ENCODE data around the gene PAPOLB.

The PAPOLB gene

DNA sequence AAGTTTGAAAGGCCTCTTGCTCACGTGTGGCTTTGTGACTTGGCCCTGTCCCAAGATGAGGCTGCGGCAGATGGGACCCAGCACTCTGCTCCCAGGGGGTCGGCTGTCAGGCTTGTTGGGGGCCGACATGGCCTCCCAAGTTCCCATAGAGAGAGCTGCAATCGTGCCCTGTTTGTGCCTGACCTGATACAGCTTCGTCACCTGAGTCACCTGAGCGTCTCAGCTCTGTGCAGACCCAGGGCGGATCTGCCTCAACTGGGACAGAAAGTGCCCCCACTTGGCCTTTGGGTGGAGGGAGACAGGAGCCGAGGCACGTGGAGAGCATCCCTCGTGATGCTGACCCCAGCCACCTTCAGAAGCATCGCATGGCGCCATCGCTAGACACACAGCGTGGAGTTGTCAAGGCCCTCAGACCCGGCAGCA is 21.7 kb downstream of the PAPOLB start:
- no peak for DNase-seq

DNA sequence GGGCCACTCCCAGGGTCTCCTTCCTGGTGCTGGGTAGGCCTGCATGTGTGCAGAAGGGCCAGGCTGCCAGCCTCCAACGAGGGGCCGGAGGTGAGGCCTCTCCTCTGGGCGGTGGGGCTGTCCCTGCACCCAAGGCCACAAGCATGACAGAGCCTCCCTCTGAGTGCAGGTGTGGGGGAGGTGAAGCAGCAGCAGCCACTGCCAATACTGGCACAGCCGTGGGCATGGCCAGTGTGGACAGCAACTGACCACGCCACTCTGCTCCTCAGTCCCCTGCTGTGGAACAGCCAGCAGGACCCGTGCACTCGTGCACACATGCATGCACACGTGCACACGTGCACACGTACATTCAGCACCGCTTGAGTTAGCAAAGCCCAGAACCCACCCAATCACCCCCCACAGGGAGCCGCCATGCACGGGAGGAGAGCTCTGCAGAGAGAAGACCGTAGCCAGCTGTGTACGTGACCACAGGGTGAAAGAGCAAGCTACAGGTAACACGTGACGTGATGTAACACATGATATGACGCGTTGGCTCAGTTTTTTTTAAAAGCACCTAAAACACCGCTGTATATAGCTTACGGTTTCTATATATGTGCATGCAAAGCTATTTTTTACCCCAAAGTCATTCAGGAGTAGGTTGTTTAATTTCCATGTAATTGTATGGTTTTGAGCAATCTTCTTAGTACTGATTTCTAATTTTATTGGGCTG is 23.1 kb downstream of the PAPOLB start:
- DNase-seq, result no peak

DNA sequence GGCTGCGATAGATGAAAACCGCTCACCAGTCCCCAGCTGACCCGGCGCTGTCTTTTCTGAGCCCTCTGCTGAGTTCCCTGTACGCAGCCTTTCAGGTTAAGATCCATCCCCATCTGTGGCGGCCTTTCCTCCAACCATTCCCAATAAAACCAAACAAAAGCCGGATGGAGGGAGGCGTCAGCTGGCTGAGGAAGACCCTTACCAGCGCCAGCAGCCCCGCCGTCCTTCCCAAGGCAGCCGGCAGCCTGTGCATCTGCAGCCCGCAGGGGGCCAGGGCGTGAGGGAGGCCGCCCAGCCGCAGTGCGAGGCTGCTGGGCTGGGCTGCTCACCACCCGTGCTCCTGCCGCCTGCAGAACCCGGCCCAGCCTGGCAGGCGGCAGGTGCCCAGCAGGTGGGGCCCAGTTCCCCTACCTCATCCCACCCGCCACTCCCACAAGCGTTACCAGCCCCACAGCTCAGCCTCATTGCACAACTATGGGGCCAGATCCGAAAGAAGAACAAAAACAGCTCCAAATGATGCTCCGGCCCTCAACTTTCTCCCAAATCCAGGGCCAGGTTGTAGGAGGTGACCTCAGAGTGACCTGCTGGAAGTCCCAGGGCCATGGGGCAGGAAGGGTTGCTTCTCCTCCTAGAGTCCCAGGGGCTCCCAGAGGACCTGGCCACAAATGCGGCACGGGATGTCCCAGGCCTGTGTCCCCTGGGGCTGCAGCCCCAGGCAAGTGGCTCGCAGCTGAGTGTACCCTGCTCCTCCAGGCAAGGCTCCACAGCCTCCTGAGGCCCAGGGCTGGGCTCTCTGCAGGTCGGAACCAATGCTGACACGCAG is 23.8 kb downstream of the PAPOLB start:
- no peak for DNase-seq

DNA sequence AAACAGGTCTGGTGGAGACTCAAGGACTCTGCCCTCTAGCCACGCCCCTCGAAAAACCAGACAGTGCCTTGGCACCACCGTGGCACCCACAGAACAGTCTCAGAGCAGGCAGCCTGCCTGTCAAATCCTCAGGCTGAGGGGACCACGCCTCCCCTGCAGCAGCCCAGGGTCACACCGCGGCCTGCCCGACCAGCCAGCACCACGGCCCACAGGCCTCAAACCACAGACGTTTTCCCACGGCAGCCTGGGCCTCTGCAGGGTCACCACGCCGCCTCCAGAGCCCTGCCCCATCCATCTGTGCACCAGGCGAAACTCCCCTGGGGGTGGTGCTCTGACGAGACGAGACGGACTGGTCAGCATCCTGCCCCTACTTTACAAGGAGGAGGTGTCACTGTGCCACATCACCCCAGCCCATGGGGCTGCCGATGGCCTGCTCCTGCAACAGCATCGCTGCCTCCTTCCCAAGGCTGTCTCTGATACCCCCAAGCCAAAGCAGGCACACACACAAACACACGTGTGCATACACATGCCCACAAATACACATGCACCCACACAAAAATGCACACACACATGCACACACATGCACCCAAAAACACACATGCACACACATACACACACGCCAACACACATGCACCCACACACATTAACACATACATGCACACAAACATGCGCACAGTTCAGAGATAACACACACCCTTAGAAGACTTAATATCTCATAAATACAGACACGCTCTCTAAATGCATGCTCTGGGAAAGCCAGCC is 24.6 kb downstream of the PAPOLB start:
- DNase-seq, result no peak

DNA sequence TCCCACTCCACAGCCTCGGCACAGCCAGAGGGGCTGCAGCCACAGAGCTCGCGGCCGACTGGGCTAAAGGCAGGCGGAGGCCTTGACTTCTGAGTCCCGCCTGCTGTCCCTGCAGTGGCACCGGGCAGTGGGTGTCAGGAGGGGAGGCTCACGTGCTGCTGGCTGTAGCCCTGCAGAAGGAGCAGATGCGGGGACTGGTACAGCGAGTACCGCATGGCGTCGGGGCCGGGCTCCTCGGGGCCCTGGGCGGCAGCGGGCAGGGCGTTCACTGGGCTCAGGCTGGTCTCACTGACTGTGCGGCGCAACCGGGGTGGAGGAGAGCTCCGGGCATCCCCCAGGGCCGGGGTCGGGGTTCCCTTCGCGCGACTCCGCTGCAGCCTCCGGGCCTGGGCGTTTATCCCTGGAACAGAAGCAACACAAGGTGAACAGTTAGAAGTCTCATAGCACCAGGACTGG is 25.6 kb downstream of the PAPOLB start:
- DNase-seq, result no peak

DNA sequence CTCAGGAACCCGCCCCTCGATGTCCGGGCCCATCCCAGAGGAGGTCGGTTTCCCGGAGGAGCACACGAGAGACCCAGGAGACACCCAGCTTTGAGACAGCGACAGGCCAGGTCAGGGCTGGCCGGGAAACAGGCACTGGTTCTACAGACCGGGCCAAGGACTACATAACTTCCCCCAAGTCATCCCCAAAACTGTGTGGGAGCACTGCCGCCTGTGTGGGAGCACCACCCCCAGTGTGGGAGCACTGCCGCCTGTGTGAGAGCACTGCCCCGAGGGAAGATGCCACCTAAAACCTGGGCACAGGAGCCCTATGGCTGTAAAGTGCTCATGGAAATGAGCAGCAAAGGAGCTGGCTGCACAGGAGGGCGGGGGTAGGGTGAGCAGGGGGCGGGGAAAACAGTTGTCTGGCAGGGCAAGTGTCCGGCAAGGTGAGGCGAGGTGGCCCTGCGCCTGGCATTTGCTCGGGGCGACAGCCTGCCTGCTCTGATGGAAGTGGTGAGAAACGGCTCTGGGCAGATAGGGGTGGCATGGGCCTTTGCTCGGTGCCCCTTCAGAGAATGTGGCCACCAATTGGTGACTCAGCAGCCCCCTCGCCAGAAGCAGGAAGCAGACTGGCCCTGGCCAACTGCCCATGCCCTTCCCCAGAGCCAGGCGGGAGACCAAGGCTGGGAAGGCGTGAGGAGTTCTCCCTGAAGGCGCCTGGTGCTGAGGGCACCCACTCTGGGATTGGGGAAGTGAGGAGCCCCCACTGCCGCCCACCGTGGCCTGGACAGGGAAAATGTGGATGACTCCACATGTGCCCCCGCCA is 26.2 kb downstream of the PAPOLB start:
- DNase-seq, result no peak

DNA sequence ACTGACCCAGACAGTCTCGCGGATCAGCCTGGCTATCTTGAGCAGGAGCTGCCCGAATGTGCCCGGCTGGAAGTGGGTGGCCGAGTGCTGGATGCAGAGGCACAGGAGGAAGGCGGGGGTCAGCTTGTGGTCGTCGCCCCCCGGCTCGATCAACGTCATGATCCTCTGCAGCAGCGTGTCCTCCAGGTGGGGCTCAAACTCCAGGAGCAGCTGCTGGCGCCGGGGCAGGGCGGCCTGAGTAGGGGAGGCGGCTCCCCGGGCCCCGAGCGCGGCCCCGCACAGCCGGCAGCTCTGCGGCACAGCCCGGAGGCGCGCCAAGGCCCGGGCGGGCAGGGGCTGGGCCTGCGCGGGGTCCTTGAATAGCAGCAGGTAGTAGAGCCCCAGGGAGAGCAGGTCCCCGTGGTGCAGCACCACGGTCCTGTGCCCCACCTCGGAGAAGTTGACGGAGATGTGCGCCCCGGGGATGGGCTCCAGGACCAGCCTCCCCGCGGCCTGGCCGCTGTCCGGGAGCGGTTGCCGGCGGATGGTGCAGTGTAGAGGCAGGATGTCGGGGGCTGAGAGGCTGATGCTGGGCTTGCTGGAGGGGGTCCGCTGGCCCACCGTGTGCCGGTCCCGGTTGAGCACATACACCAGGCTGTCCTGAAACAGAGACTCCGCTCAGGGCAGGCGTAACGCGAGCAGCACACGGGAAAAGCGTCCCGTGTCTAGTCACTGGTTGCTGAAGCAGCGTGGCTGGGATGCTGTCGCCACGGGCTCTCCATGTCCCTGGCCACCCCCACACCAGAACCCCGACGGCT is 27.0 kb downstream of the PAPOLB start:
- no peak for DNase-seq

DNA sequence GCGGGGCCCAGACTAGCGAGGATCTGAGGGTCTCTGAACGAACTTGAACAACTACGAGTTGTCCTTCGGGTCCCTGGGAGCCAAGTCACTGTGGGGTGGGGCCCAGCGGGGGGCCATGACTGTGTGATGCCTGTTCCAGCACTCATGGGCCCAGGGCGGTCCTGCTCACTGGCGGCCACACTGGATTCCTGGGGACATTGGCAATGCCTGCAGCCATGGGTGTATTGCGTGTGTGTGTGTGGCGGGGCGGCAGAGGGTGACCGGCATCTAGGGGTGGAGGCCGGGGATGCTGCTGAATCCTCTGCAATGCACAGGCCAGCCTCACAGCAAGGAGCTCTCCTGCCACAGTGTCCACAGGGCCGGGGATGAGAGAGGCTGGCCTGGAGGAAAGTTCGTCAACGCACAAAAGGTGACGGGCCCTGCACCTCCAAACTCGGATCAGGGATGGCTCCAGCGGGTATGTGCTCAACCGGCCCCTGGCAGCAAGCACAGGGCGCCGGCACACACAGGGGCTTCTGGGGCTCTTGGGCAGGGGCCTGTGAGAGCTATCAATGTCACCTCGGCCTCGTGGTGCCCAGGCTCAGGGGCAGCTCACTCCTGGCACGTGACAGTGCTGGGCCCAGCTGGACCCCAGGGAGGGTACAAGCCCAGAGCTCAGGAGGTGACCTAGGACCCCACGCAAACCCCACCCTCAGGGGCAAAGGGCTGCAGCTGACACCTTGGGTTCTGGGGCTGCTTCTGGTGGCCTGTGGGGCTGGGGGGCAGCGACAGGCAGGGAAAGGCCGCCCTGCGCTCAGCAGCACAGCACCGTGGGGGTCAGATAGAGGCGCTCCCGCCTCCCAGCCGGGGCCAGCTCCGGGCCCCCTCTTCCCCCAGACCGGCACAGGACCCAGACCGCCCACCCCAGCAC is 27.9 kb downstream of the PAPOLB start:
- no peak for DNase-seq

DNA sequence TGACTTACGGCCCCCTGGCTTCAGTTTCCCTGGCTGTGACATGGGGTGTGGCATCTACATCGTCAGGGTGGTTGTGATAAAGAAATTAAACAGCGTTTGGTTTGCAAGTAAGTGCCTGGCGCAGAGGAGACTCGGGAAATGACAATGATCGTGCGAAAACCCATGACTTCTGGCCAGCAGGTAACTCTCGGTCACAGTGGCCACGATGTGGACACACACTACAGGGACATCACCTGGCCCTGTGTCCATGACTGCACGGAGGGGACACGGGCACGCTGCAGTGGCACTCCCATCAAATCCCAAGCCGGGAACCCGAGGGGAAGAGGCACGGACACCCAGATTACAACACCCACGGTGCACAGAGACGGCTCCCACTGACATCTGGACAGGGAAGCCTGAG is 28.7 kb downstream of the PAPOLB start:
- DNase-seq, result no peak

DNA sequence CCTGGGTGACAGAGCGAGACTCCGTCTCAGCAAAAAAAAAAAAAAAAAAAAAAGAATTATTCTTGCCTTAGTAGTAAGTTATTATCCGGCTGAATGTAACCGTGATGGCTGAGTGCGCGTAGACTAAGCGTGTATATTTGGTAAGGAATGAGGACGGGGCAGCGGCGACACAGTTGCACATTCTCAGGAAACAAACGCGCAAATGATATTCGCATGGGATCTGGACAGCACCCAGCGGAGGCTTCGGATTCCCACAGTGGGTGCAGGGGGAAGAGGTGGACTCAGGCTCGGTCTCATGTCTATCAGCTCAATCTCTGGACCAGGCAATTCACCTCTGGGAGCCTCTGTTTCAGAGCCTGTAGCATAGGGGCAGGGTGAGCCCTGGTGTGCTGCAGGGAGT is 29.1 kb downstream of the PAPOLB start:
- no peak for DNase-seq

DNA sequence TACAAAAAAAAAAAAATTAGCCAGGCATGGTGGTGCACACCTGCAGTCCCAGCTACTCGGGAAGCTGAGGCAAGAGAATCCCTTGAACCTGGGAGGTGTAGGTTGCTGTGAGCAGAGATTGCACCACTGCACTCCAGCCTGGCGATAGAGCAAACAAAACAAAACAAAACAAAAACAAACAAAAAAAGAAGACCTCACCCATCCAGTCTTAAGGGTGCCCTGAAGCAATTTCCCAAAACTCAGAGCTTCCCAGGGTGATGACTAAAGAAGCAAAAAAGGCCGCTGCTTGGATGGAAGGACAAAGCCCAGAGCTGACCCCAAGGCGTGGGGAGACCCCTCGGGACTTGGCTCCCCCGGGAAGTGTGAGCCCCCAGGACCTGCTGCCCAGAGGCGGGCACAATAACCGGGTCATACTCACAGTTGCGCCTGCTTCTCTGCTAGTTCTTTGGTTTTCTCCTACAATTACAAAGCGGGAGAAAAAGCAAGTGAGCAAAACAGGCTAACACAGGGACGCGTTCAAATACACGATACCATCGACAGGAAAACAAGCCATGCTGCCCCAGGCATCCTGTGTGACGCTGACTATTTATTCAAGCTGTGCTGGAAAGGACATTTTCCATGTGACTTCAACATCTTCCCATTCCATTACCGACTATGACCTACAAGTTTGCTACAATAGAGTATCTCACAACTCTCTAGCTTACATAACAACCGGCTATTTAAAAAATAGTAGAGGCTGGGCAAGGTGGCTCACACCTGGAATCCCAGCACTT is 29.9 kb downstream of the PAPOLB start:
- DNase-seq, result no peak

DNA sequence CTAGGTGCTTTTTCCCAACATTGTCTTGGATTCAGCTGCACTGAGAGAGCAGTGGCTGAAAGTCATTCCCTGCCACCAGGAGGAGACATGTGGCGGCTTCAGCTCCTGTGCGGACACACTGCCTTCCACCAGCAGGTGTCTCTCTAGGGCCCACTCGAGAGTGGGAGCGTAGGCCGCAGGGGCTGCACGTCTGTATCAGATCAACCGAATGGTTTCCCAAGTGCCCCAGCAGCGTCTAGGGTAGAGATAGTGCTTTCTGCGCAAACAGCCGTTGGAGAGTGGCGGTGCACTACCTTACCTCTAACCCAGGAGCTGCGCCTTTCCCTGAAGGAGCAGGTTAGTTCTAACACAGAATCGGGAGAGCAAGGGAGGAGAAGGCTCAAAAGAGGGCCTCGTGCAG is 31.7 kb downstream of the PAPOLB start:
- peak; percentile 68 for DNase-seq

DNA sequence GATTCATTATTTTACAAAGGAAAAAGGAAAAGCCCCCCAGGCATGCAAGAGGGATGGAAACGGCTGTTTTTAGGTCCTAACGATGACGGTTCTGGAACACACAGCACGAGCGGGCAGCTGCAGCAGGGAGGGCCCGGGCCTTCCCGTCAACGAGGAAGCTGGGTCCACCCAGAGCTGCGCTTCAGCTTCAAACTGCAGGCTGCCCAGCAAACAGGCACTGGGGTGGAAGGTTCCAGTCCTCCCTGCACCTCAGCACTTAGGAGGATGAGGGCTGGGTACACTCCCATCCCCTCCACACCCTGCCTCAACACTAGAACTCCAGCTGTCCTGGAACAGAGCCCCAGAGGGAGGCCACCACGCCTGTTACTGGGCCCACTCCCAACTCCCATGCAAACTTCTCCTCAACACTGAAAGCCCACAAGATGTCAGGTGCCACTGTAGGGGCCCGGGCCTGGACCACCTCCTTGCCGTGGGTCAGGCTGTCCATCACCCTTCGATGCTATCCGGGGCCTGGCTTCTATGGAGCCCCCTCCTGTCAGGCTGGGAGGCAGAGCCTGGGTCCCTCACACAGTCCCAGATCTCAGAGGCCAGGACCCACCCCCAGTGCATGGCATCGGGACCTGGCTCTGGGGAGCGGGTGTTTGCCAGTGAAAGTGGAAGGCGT is 33.0 kb downstream of the PAPOLB start:
- no peak for DNase-seq

DNA sequence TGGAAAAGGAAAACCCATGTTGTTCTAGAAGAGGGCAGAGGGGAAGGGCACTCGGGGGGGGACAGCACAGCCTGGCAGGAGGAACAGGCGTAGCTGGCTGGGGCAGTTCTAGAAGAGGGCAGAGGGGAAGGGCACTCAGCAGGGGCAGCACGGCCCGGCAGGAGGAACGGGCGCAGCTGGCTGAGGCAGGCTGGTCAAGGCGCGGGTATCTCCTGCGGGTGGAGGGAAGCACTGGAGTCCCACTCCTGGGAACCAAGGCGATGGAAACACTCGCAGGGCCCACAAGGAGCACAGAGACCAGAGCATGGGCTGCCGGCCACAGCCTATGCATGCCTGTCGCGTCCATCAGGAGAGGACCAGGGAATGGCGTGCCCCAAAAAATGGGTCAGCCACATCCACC is 36.7 kb downstream of the PAPOLB start:
- DNase-seq, result no peak

DNA sequence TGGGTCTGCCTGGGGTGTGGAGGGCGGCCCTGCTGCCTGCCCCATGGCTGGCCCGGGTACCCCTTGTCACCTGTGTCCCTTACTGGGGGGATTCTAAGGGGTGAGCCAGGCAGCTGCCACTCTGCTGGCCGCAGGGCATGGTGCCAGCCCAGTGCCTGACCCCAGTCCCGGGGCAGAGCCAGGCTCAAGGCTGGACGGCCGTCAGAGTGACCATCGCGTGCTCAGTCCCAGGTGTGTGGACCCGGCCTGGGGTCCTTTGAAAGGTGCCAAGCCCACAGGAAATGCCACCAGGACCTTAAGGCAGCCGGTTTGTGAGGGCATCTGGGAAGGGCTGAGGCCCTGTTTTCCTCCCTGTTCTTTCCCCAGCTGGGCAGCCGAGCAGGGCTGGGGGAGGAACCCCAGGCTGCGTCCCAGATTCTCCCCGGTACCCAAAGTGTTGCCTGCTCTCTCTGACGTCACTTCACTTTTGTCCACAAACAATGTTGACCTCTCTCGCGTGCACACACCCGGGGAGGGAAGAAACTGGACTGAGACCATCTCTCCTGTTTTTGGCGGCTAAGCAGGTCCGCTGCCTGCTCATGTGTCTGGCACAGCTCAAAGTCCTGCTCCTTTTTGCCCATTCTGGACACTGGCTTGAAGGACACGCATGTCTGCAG is 37.6 kb downstream of the PAPOLB start:
- no peak for DNase-seq

DNA sequence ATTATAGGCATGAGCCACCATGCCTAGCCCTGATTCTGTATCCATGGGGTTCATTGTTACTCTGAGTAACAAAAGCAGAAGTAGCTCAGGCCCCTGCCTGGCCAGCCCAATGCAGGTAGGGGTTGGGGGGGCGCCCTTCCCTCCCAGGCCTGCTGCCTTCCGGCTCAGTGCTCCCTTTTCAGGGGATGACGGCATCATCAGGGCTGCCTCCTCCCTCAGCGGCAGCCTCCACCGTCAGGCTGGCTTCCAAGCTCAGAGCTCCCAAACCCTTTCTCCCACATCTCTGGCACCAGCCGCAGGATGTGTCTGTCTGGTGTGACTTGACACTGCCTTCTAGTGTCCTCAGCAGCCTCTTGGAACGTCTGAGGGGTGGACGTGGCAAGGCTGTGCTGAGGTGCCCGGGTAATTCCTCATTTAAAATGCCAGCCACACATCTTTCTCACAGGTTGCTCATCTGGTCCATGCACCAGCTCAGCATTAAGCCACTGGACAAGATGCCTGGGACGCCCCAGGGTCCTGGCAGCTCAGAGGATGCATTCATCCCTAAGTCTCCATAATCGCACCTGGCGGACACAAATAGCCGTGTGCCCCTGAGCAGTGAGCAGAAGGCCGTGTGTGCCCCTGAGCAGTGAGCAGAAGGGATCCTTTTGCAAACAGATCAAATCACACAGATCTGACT is 38.2 kb downstream of the PAPOLB start:
- DNase-seq, result no peak

DNA sequence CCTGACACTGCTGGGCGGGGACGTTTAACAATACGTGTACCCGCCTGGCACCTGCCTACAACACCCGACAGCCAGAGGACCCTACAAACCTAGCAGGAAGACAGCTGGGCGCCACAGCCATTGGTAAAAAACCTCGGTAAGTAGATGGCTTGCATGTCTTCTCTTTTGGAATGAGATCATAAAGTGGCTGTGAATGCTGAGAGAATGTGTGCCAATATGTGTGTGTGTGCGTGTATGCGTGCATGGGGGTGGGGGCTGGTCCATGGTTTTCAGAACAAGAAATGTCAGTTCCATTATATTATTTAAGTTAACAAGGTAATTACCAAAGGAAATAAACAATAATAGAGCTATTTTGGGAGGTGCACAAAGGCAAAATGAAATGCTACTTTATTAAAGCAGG is 39.2 kb downstream of the PAPOLB start:
- DNase-seq, result no peak

DNA sequence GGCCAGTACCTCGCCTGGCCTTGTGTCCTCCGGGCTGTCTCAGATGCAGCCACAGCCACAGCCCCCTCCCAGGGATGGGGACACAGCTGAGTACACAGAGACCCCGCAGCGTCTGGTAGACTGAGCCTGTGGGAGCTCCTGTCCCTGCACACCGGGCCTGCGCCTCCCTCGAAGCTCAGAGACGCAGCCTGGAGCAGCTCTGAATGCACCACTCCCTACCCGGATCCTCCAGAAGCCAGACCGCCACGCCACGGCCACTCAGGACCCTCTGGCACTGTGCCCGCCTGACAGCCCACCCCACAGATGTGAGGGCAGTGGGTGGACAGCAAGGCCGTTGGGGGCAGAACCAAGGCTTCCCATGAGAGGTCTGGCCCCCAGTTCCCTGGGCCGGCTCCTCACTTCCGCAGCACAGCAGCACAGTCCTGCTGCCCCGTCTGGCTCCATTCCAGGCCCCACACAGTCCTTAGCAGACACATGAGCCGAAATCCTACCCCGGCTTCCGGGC is 40.8 kb downstream of the PAPOLB start:
- DNase-seq, result no peak
